HCEC 1CT (cell line): Measurements from ENCODE around the gene OBP2B.
"Not testable (repeated sequence)": the region's sequence is repeated elsewhere in the genome, so short reads cannot be mapped to it uniquely, and the experiment has no call there.

Experiments used
- DNase-seq: peaks from one replicate; pipeline ENCODE4 v3.0.0-alpha.2; 2017

OBP2B gene

GRCh38 chr9:133208880-133209300, at the start of gene OBP2B:
Gene OBP2B, minus strand, starts transcription at chr9:133209250. Its CDS starts 51 bp downstream, at chr9:133209199.
- not testable (repeated sequence) for DNase-seq

- no peak for DNase-seq
Observed at GRCh38 chr9:133258061-133259015, 49.3 kb upstream of the OBP2B start.

- no peak for DNase-seq
Observed at GRCh38 chr9:133257465-133257956, 48.5 kb upstream of the OBP2B start.

- no peak for DNase-seq
Observed at GRCh38 chr9:133256686-133257091, 47.6 kb upstream of the OBP2B start.

GRCh38 chr9:133256136-133256461, 47.0 kb upstream of the OBP2B start:
- no peak for DNase-seq

GRCh38 chr9:133255371-133256135, 46.5 kb upstream of the OBP2B start:
- DNase-seq, result no peak

GRCh38 chr9:133254471-133254870, 45.4 kb upstream of the OBP2B start:
- DNase-seq, result no peak

- DNase-seq, result no peak
Observed at GRCh38 chr9:133253268-133253667, 44.2 kb upstream of the OBP2B start.

- DNase-seq, result no peak
Observed at GRCh38 chr9:133252301-133253020, 43.4 kb upstream of the OBP2B start.

- no peak for DNase-seq
Observed at GRCh38 chr9:133251773-133252172, 42.7 kb upstream of the OBP2B start.

GRCh38 chr9:133251221-133251620, 42.2 kb upstream of the OBP2B start:
- not testable (repeated sequence) for DNase-seq

GRCh38 chr9:133250741-133251170, 41.7 kb upstream of the OBP2B start:
- DNase-seq, result no peak

- DNase-seq, result no peak
Observed at GRCh38 chr9:133249337-133249736, 40.3 kb upstream of the OBP2B start.

- DNase-seq, result no peak
Observed at GRCh38 chr9:133248726-133249295, 39.8 kb upstream of the OBP2B start.

- DNase-seq, result no peak
Observed at GRCh38 chr9:133247632-133248031, 38.6 kb upstream of the OBP2B start.

GRCh38 chr9:133246991-133247390, 37.9 kb upstream of the OBP2B start:
- DNase-seq, result no peak

- DNase-seq, result no peak
Observed at GRCh38 chr9:133246562-133246961, 37.5 kb upstream of the OBP2B start.

GRCh38 chr9:133242991-133243390, 33.9 kb upstream of the OBP2B start:
- DNase-seq, result no peak

GRCh38 chr9:133242241-133242640, 33.2 kb upstream of the OBP2B start:
- no peak for DNase-seq

- no peak for DNase-seq
Observed at GRCh38 chr9:133239533-133240090, 30.6 kb upstream of the OBP2B start.

GRCh38 chr9:133238851-133239532, 29.9 kb upstream of the OBP2B start:
- peak; percentile 36 for DNase-seq
